ENCODE measurements around the gene ZNF532.

The ZNF532 gene

GRCh38 chr18:58886864-58887612, 22.4 kb downstream of the ZNF532 start:
- peaks cover 84% of the 10 kb centered on the region for H3K36me3 ChIP-seq (ENCODE audit: control insufficient read depth, insufficient read depth, low read length)
- H3K27ac ChIP-seq (ENCODE audit: low read depth, low read length, severe bottlenecking), result peak overlapping the region; percentile 10
- no peaks in the 10 kb centered on the region for H3K9me3 ChIP-seq (ENCODE audit: control insufficient read depth, low read length)
- H3K4me1 ChIP-seq (ENCODE audit: control insufficient read depth, insufficient read depth, low read length, poor library complexity, severe bottlenecking), result peaks cover 26% of the 10 kb centered on the region
- H3K4me3 ChIP-seq (ENCODE audit: extremely low read depth, insufficient read depth, low read length, poor library complexity, severe bottlenecking), result no peak overlapping the region
- WGBS, 2 experiments (ENCODE audit: insufficient coverage in 2 of 2), result 73 to 76% methylated on average over 4 to 5 of the region's 8 CpGs

GRCh38 chr18:58887613-58887963, 22.9 kb downstream of the ZNF532 start:
- H3K27ac ChIP-seq (ENCODE audit: low read depth, low read length, severe bottlenecking), result peak overlapping the region; percentile 10
- H3K4me1 ChIP-seq (ENCODE audit: control insufficient read depth, insufficient read depth, low read length, poor library complexity, severe bottlenecking), result peaks cover 21% of the 10 kb centered on the region
- WGBS, 2 experiments (ENCODE audit: insufficient coverage in 2 of 2), result 85 to 94% methylated on average over 7 of the region's 10 CpGs
- peaks cover 83% of the 10 kb centered on the region for H3K36me3 ChIP-seq (ENCODE audit: control insufficient read depth, insufficient read depth, low read length)
- H3K4me3 ChIP-seq (ENCODE audit: extremely low read depth, insufficient read depth, low read length, poor library complexity, severe bottlenecking), result no peak overlapping the region
- H3K9me3 ChIP-seq (ENCODE audit: control insufficient read depth, low read length), result no peaks in the 10 kb centered on the region

GRCh38 chr18:58891776-58892175, 27.1 kb downstream of the ZNF532 start:
- WGBS, 2 experiments (ENCODE audit: insufficient coverage in 2 of 2), result no CpG with 5 or more reads among the region's 2 CpGs
- H3K4me1 ChIP-seq (ENCODE audit: control insufficient read depth, insufficient read depth, low read length, poor library complexity, severe bottlenecking), result peaks cover 24% of the 10 kb centered on the region
- H3K9me3 ChIP-seq (ENCODE audit: control insufficient read depth, low read length), result no peaks in the 10 kb centered on the region
- no peak overlapping the region for H3K27ac ChIP-seq (ENCODE audit: low read depth, low read length, severe bottlenecking)
- H3K4me3 ChIP-seq (ENCODE audit: extremely low read depth, insufficient read depth, low read length, poor library complexity, severe bottlenecking), result no peak overlapping the region
- H3K36me3 ChIP-seq (ENCODE audit: control insufficient read depth, insufficient read depth, low read length), result peaks cover 72% of the 10 kb centered on the region

GRCh38 chr18:58892488-58892887, 27.8 kb downstream of the ZNF532 start:
- WGBS, 2 experiments (ENCODE audit: insufficient coverage in 2 of 2), result 87 to 92% methylated on average over 5 to 6 of the region's 6 CpGs
- Histone ChIP-seq H3K4me1 (ENCODE audit: control insufficient read depth, insufficient read depth, low read length, poor library complexity, severe bottlenecking) (peaks cover 22% of the 10 kb centered on the region), H3K4me3 (ENCODE audit: extremely low read depth, insufficient read depth, low read length, poor library complexity, severe bottlenecking) (no peak overlapping the region), H3K27ac (ENCODE audit: low read depth, low read length, severe bottlenecking) (no peak overlapping the region), H3K9me3 (ENCODE audit: control insufficient read depth, low read length) (no peaks in the 10 kb centered on the region), H3K36me3 (ENCODE audit: control insufficient read depth, insufficient read depth, low read length) (peaks cover 69% of the 10 kb centered on the region)

- H3K36me3 ChIP-seq (ENCODE audit: control insufficient read depth, insufficient read depth, low read length), result peaks cover 69% of the 10 kb centered on the region
- WGBS, 2 experiments (ENCODE audit: insufficient coverage in 2 of 2), result 94 to 99% methylated on average over 5 to 7 of the region's 12 CpGs
Measured at GRCh38 chr18:58893388-58894099, 28.9 kb downstream of the ZNF532 start.

GRCh38 chr18:58894930-58895329, 30.3 kb downstream of the ZNF532 start:
- H3K4me1 ChIP-seq (ENCODE audit: control insufficient read depth, insufficient read depth, low read length, poor library complexity, severe bottlenecking), result peaks cover 18% of the 10 kb centered on the region
- H3K9me3 ChIP-seq (ENCODE audit: control insufficient read depth, low read length), result no peaks in the 10 kb centered on the region
- H3K4me3 ChIP-seq (ENCODE audit: extremely low read depth, insufficient read depth, low read length, poor library complexity, severe bottlenecking), result no peak overlapping the region
- H3K36me3 ChIP-seq (ENCODE audit: control insufficient read depth, insufficient read depth, low read length), result peaks cover 74% of the 10 kb centered on the region
- no peak overlapping the region for H3K27ac ChIP-seq (ENCODE audit: low read depth, low read length, severe bottlenecking)
- WGBS, 2 experiments (ENCODE audit: insufficient coverage in 2 of 2), result 88 to 91% methylated on average over 6 of the region's 6 CpGs

More at GRCh38 chr18:58893388-58894099, 28.9 kb downstream of the ZNF532 start:
- H3K4me3 ChIP-seq (ENCODE audit: extremely low read depth, insufficient read depth, low read length, poor library complexity, severe bottlenecking), result no peak overlapping the region
- peaks cover 18% of the 10 kb centered on the region for H3K4me1 ChIP-seq (ENCODE audit: control insufficient read depth, insufficient read depth, low read length, poor library complexity, severe bottlenecking)
- no peaks in the 10 kb centered on the region for H3K9me3 ChIP-seq (ENCODE audit: control insufficient read depth, low read length)
- H3K27ac ChIP-seq (ENCODE audit: low read depth, low read length, severe bottlenecking), result no peak overlapping the region

- WGBS, 2 experiments (ENCODE audit: insufficient coverage in 2 of 2), result 100% methylated on average over 3 of the region's 6 CpGs; no CpG with 5 or more reads in 1 of the 2 experiments
- H3K36me3 ChIP-seq (ENCODE audit: control insufficient read depth, insufficient read depth, low read length), result peaks cover 76% of the 10 kb centered on the region
- no peaks in the 10 kb centered on the region for H3K9me3 ChIP-seq (ENCODE audit: control insufficient read depth, low read length)
- peak overlapping the region; percentile 6 for H3K27ac ChIP-seq (ENCODE audit: low read depth, low read length, severe bottlenecking)
- H3K4me3 ChIP-seq (ENCODE audit: extremely low read depth, insufficient read depth, low read length, poor library complexity, severe bottlenecking), result no peak overlapping the region
- peaks cover 18% of the 10 kb centered on the region for H3K4me1 ChIP-seq (ENCODE audit: control insufficient read depth, insufficient read depth, low read length, poor library complexity, severe bottlenecking)
Measured at GRCh38 chr18:58895385-58895784, 30.7 kb downstream of the ZNF532 start.

- Histone ChIP-seq H3K9me3 (ENCODE audit: control insufficient read depth, low read length) (no peaks in the 10 kb centered on the region), H3K36me3 (ENCODE audit: control insufficient read depth, insufficient read depth, low read length) (peaks cover 79% of the 10 kb centered on the region), H3K4me1 (ENCODE audit: control insufficient read depth, insufficient read depth, low read length, poor library complexity, severe bottlenecking) (peaks cover 18% of the 10 kb centered on the region), H3K4me3 (ENCODE audit: extremely low read depth, insufficient read depth, low read length, poor library complexity, severe bottlenecking) (no peak overlapping the region), H3K27ac (ENCODE audit: low read depth, low read length, severe bottlenecking) (no peak overlapping the region)
- whole genome bisulfite sequencing, 2 experiments (ENCODE audit: insufficient coverage in 2 of 2), result 92% methylated on average over 2 of the region's 2 CpGs; no CpG with 5 or more reads in 1 of the 2 experiments
Measured at GRCh38 chr18:58896268-58896667, 31.6 kb downstream of the ZNF532 start.

- Histone ChIP-seq H3K9me3 (ENCODE audit: control insufficient read depth, low read length) (no peaks in the 10 kb centered on the region), H3K4me3 (ENCODE audit: extremely low read depth, insufficient read depth, low read length, poor library complexity, severe bottlenecking) (no peak overlapping the region), H3K27ac (ENCODE audit: low read depth, low read length, severe bottlenecking) (no peak overlapping the region), H3K36me3 (ENCODE audit: control insufficient read depth, insufficient read depth, low read length) (peaks cover 81% of the 10 kb centered on the region), H3K4me1 (ENCODE audit: control insufficient read depth, insufficient read depth, low read length, poor library complexity, severe bottlenecking) (peaks cover 18% of the 10 kb centered on the region)
- 90 to 93% methylated on average over 3 to 6 of the region's 8 CpGs for WGBS, 2 experiments (ENCODE audit: insufficient coverage in 2 of 2)
Measured at GRCh38 chr18:58896734-58897508, 32.2 kb downstream of the ZNF532 start.

GRCh38 chr18:58898010-58898799, 33.5 kb downstream of the ZNF532 start:
- no peak overlapping the region for H3K27ac ChIP-seq (ENCODE audit: low read depth, low read length, severe bottlenecking)

More at GRCh38 chr18:58898010-58898799, 33.5 kb downstream of the ZNF532 start:
- Histone ChIP-seq H3K4me1 (ENCODE audit: control insufficient read depth, insufficient read depth, low read length, poor library complexity, severe bottlenecking) (peaks cover 15% of the 10 kb centered on the region), H3K9me3 (ENCODE audit: control insufficient read depth, low read length) (no peaks in the 10 kb centered on the region), H3K4me3 (ENCODE audit: extremely low read depth, insufficient read depth, low read length, poor library complexity, severe bottlenecking) (no peak overlapping the region), H3K36me3 (ENCODE audit: control insufficient read depth, insufficient read depth, low read length) (peaks cover 80% of the 10 kb centered on the region)
- 95 to 100% methylated on average over 6 to 7 of the region's 9 CpGs for WGBS, 2 experiments (ENCODE audit: insufficient coverage in 2 of 2)

Measured in mesodermal cell (in vitro differentiated cells).